GM19035 (cell line): Measurements from ENCODE around the gene ZNHIT6.

Experiments
- ATAC-seq: cut with Tn5 transposase; IDR thresholded peaks from one replicate; pipeline ENCODE4 v1.9.1; 2021; ENCODE audit not compliant: unreplicated experiment

Gene ZNHIT6

GRCh38 chr1:85623061-85623471 is 85.2 kb downstream of the ZNHIT6 start:
- ATAC-seq: no peak

- ATAC-seq: no peak
These were observed 86.8 kb downstream of the ZNHIT6 start for GRCh38 chr1:85621430-85621829.

GRCh38 chr1:85617633-85618100 is 90.6 kb downstream of the ZNHIT6 start:
- ATAC-seq: no peak

- no peak for ATAC-seq
These were observed 91.5 kb downstream of the ZNHIT6 start for GRCh38 chr1:85616736-85617135.

GRCh38 chr1:85616364-85616705 is 91.9 kb downstream of the ZNHIT6 start:
- no peak for ATAC-seq

- ATAC-seq: no peak
These were observed 92.5 kb downstream of the ZNHIT6 start for GRCh38 chr1:85615586-85616363.

- no peak for ATAC-seq
These were observed 95.4 kb downstream of the ZNHIT6 start for GRCh38 chr1:85612704-85613361.

- no peak for ATAC-seq
These were observed 96.4 kb downstream of the ZNHIT6 start for GRCh38 chr1:85611856-85612255.

GRCh38 chr1:85611425-85611824 is 96.8 kb downstream of the ZNHIT6 start:
- no peak for ATAC-seq

GRCh38 chr1:85609976-85610375 is 98.3 kb downstream of the ZNHIT6 start:
- no peak for ATAC-seq

- ATAC-seq: no peak
These were observed 99.4 kb downstream of the ZNHIT6 start for GRCh38 chr1:85608851-85609250.

GRCh38 chr1:85607921-85608265 is 100.3 kb downstream of the ZNHIT6 start:
- no peak for ATAC-seq

- ATAC-seq: no peak
These were observed 100.9 kb downstream of the ZNHIT6 start for GRCh38 chr1:85607126-85607920.

- no peak for ATAC-seq
These were observed 101.8 kb downstream of the ZNHIT6 start for GRCh38 chr1:85606414-85606800.

GRCh38 chr1:85605484-85606413 is 102.5 kb downstream of the ZNHIT6 start:
- no peak for ATAC-seq

GRCh38 chr1:85604298-85604997 is 103.8 kb downstream of the ZNHIT6 start:
- no peak for ATAC-seq

- ATAC-seq: no peak
These were observed 105.0 kb downstream of the ZNHIT6 start for GRCh38 chr1:85603086-85603880.

- no peak for ATAC-seq
These were observed 105.7 kb downstream of the ZNHIT6 start for GRCh38 chr1:85602571-85602970.

GRCh38 chr1:85601901-85602300 is 106.3 kb downstream of the ZNHIT6 start:
- no peak for ATAC-seq
